SK-N-SH (cell line): ENCODE results near the gene HDAC4. TPM values are rescaled to one million over a fixed set of nuclear protein-coding genes. Genes with fewer than 3 reads are reported as not detected.
A peak's percentile ranks its signal among the peaks of the same experiment; 100 is the strongest.

ENCODE experiments used
- CTCF ChIA-PET: fragments of 300-600, 350-600 bp; formaldehyde crosslinking; extraction: SDS; loops from one replicate; lab custom pipeline; 2021; lab: Yijun Ruan, JAX
- POLR2A ChIA-PET: fragments of 350-600 bp; sonication (Branson Sonifier 250); formaldehyde crosslinking; extraction: SDS; loops from one replicate; lab custom pipeline; 2020; ENCODE audit warnings: antibody characterized with exemption, inconsistent platforms; lab: Yijun Ruan, JAX
- DNase-seq: peaks from one replicate; pipeline ENCODE4 v3.0.0; 2012
- H2AFZ ChIP-seq: fragments of 200-600 bp; sonication (generic); 2 replicates; pipeline ENCODE4 v1.8.1; 2016; ENCODE audit warnings: antibody characterized with exemption, mild to moderate bottlenecking, low read depth
- H3F3A ChIP-seq: fragments of 200-600 bp; sonication (generic); replicated peaks from 2 replicates; pipeline ENCODE3; 2016; ENCODE audit warnings: antibody characterized with exemption, mild to moderate bottlenecking; ENCODE audit not compliant: insufficient read depth
- H3K27ac ChIP-seq, 2 experiments: fragments of 200-500 bp in 1 of 2; fragments of 200-600 bp in 1 of 2; sonication (Bioruptor generic) in 1 of 2; sonication (generic), shearing (Covaris generic) in 1 of 2; 2 replicates each; pipeline versions ENCODE4 v1.5.1 to v1.6.1; 2014 to 2016; ENCODE audit warnings: low read depth in 2 of 2, inconsistent platforms in 1 of 2, low read length in 1 of 2, mild to moderate bottlenecking in 1 of 2, mixed read lengths in 1 of 2
- H3K27me3 ChIP-seq: fragments of 200-600 bp; sonication (generic), shearing (Covaris generic); 2 replicates; pipeline ENCODE4 v1.6.1; 2016; ENCODE audit warnings: mixed run types; ENCODE audit not compliant: insufficient read depth
- H3K36me3 ChIP-seq, 2 experiments: fragments of 200-500 bp in 1 of 2; fragments of 200-600 bp in 1 of 2; sonication (Bioruptor generic) in 1 of 2; sonication (generic) in 1 of 2; replicated peaks in 1 of 2; 2 replicates each; pipeline versions ENCODE3 to v1.5.1; 2014 to 2016; ENCODE audit warnings: low read length in 1 of 2, mild to moderate bottlenecking in 1 of 2; ENCODE audit not compliant: insufficient read depth in 2 of 2, control insufficient read depth in 1 of 2
- H3K4me1 ChIP-seq, 2 experiments: fragments of 200-500 bp in 1 of 2; fragments of 200-600 bp in 1 of 2; sonication (Bioruptor generic) in 1 of 2; sonication (generic), shearing (Covaris generic) in 1 of 2; 2 replicates each; pipeline versions ENCODE4 v1.5.1 to v1.6.1; 2014 to 2016; ENCODE audit warnings: low read depth in 1 of 2, low read length in 1 of 2, mixed run types in 1 of 2; ENCODE audit not compliant: insufficient read depth in 2 of 2, control insufficient read depth in 1 of 2
- H3K4me2 ChIP-seq: fragments of 200-600 bp; sonication (generic), shearing (Covaris generic); 2 replicates; pipeline ENCODE4 v1.6.1; 2017; ENCODE audit warnings: mixed run types
- H3K4me3 ChIP-seq, 2 experiments: fragments of 200-500 bp in 1 of 2; fragments of 200-600 bp in 1 of 2; sonication (Bioruptor generic) in 1 of 2; sonication (generic), shearing (Covaris generic) in 1 of 2; 2 replicates each; pipeline versions ENCODE4 v1.5.1 to v1.8.1; 2014 to 2016; ENCODE audit warnings: low read depth in 2 of 2, inconsistent platforms in 1 of 2, low read length in 1 of 2, mild to moderate bottlenecking in 1 of 2, mixed read lengths in 1 of 2, moderate library complexity in 1 of 2
- H3K79me2 ChIP-seq: fragments of 200-600 bp; sonication (generic); 2 replicates; pipeline ENCODE4 v1.8.1; 2017; ENCODE audit warnings: mild to moderate bottlenecking; ENCODE audit not compliant: insufficient read depth
- H3K9ac ChIP-seq: fragments of 200-600 bp; sonication (generic); 2 replicates; pipeline ENCODE4 v1.6.1; 2017; ENCODE audit warnings: mixed run types
- H3K9me2 ChIP-seq: fragments of 200-600 bp; sonication (generic); 2 replicates; pipeline ENCODE4 v1.6.1; 2017; ENCODE audit warnings: mixed run types
- H3K9me3 ChIP-seq: fragments of 200-600 bp; sonication (generic); 2 replicates; pipeline ENCODE4 v1.6.1; 2017; ENCODE audit warnings: mixed run types, mild to moderate bottlenecking, moderate library complexity
- H4K20me1 ChIP-seq: fragments of 200-600 bp; sonication (generic); 2 replicates; pipeline ENCODE4 v1.6.1; 2017; ENCODE audit warnings: mild to moderate bottlenecking, mixed run types; ENCODE audit not compliant: insufficient read depth
- CHD2 ChIP-seq: fragments of 150-350 bp; IDR thresholded peaks from 2 replicates; pipeline ENCODE4 v1.6.1; 2018; ENCODE audit warnings: low read length; ENCODE audit not compliant: partially characterized antibody
- FOSL2 ChIP-seq: IDR thresholded peaks from 2 replicates; pipeline ENCODE4 v1.4.0; 2012; ENCODE audit warnings: low read depth, mild to moderate bottlenecking, moderate library complexity, borderline replicate concordance
- FOXM1 ChIP-seq: IDR thresholded peaks from 2 replicates; pipeline ENCODE4 v1.4.0; 2012; ENCODE audit warnings: low read depth, mild to moderate bottlenecking
- IRF3 ChIP-seq: fragments of 150-350 bp; IDR thresholded peaks from 2 replicates; pipeline ENCODE4 v1.6.1; 2016; ENCODE audit warnings: mild to moderate bottlenecking, low read depth, low read length
- JUND ChIP-seq: IDR thresholded peaks from 2 replicates; pipeline ENCODE4 v1.4.0; 2012
- MXI1 ChIP-seq: IDR thresholded peaks from 2 replicates; pipeline ENCODE4 v1.6.1; 2012; ENCODE audit warnings: mild to moderate bottlenecking, low read depth, low read length, improper control_type of control experiment
- NRF1 ChIP-seq: IDR thresholded peaks from 2 replicates; pipeline ENCODE4 v1.6.1; 2012; ENCODE audit warnings: low read depth, mild to moderate bottlenecking, low read length
- PBX3 ChIP-seq: IDR thresholded peaks from 2 replicates; pipeline ENCODE4; 2012
- POLR2AphosphoS5 ChIP-seq: IDR thresholded peaks from 2 replicates; pipeline ENCODE4 v1.6.1; 2012; ENCODE audit warnings: low read depth, low read length
- RAD21 ChIP-seq: IDR thresholded peaks from 2 replicates; pipeline ENCODE4 v1.6.1; 2012; ENCODE audit warnings: mild to moderate bottlenecking, low read length
- RCOR1 ChIP-seq: fragments of 150-350 bp; IDR thresholded peaks from 2 replicates; pipeline ENCODE4 v1.6.1; 2017; ENCODE audit warnings: antibody characterized with exemption, low read length
- RFX5 ChIP-seq: IDR thresholded peaks from 2 replicates; pipeline ENCODE4 v1.6.1; 2012; ENCODE audit warnings: mild to moderate bottlenecking, improper control_type of control experiment, low read length
- RXRA ChIP-seq: IDR thresholded peaks from 2 replicates; pipeline ENCODE4 v1.4.0; 2012; ENCODE audit warnings: low read depth, mild to moderate bottlenecking, borderline replicate concordance
- SIN3A ChIP-seq: IDR thresholded peaks from 2 replicates; pipeline ENCODE4 v1.6.1; 2012; ENCODE audit warnings: low read depth, mild to moderate bottlenecking, low read length, moderate library complexity, borderline replicate concordance
- SMC3 ChIP-seq: IDR thresholded peaks from 2 replicates; pipeline ENCODE4 v1.6.1; 2012; ENCODE audit warnings: low read depth, low read length, improper control_type of control experiment
- TEAD4 ChIP-seq: IDR thresholded peaks from 2 replicates; pipeline ENCODE4 v1.4.0; 2012; ENCODE audit warnings: mild to moderate bottlenecking, borderline replicate concordance; ENCODE audit not compliant: insufficient read depth
- USF1 ChIP-seq: IDR thresholded peaks from 2 replicates; pipeline ENCODE4 v1.4.0; 2012; ENCODE audit warnings: low read depth, borderline replicate concordance
- ZBTB33 ChIP-seq: IDR thresholded peaks from 2 replicates; pipeline ENCODE4 v1.4.0; 2012; ENCODE audit warnings: low read depth, borderline replicate concordance
- WGBS: methylation state at CpG from one replicate; pipeline ENCODE4 v1.1.6; 2017; ENCODE audit warnings: low lambda C conversion rate; 5-methylcytosine and 5-hydroxymethylcytosine counted together
- polyA plus RNA-seq, 3 experiments: library from polyadenylated mRNA; depleted of rRNA; stranded (reverse); fragments of >200 nt; gene quantifications; 2 replicates each; pipeline ENCODE4 v1.2.3, GENCODE V29; 2012

The HDAC4 gene
- polyA plus RNA-seq, 1 of the 3 experiments (the other 2 are of a cell fraction), result 5.5 TPM

- Histone ChIP-seq H3K4me1 (peaks cover 0 to 42% of the 10 kb centered on the region in 2 experiments; a peak in 2 of 4 replicates), H3K9ac (no peak overlapping the region), H3K36me3 (no peaks in the 10 kb centered on the region), H2AFZ (no peak overlapping the region), H3K27ac (peak overlapping the region in 1 of 2 experiments; percentile 99; a peak in 2 of 4 replicates), H3K27me3 (no peaks in the 10 kb centered on the region), H3K4me3 (no peak overlapping the region), H3K9me2 (no peaks in the 10 kb centered on the region), H3K79me2 (no peaks in the 10 kb centered on the region; the same call in 1 of the 2 replicates), H3F3A (no peaks in the 10 kb centered on the region)
- CTCF ChIA-PET, result interaction anchor here (1.5 to 1.6 kb wide), 2 partner anchors 11 to 13 kb away, joined by 3 to 6 read pairs; no protein-coding TSS in a partner anchor
- POLR2A ChIA-PET, result interaction anchor here (0.9 kb wide), 1 partner anchor 10 kb away, joined by 3 read pairs; no protein-coding TSS in a partner anchor
- 90% methylated on average over 5 of the region's 5 CpGs for WGBS
- DNase-seq, result no peak
- TF ChIP-seq JUND (no peak), CHD2 (no peak), RAD21 (no peak), MXI1 (no peak), SMC3 (no peak)
- TF ChIP-seq, all 33 proteins: peak for 0
- no peaks in the 10 kb centered on the region for H3K9me3 ChIP-seq
- H3K4me2 ChIP-seq, result no peak overlapping the region
- no peaks in the 10 kb centered on the region for H4K20me1 ChIP-seq
These were observed 162.4 kb downstream of the HDAC4 start for GRCh38 chr2:239238381-239238780.

GRCh38 chr2:239236808-239237205 is 164.0 kb downstream of the HDAC4 start:
- peaks cover 0 to 42% of the 10 kb centered on the region in 2 experiments; a peak in 2 of 4 replicates for H3K4me1 ChIP-seq
- no peak overlapping the region for H3K4me3 ChIP-seq
- H3K27me3 ChIP-seq, result no peaks in the 10 kb centered on the region
- no peaks in the 10 kb centered on the region for H3K9me2 ChIP-seq
- no peak overlapping the region for H3K4me2 ChIP-seq
- H3K27ac ChIP-seq, result no peak overlapping the region
- H3K36me3 ChIP-seq, result no peaks in the 10 kb centered on the region
- no peaks in the 10 kb centered on the region; the same call in 1 of the 2 replicates for H3K79me2 ChIP-seq
- WGBS, result 93% methylated on average over 9 of the region's 9 CpGs
- H3F3A ChIP-seq, result no peaks in the 10 kb centered on the region
- no peak overlapping the region for H2AFZ ChIP-seq
- H3K9ac ChIP-seq, result no peak overlapping the region
- POLR2A ChIA-PET, result no interaction called here
- TF ChIP-seq USF1, result no peak
- TF ChIP-seq FOSL2, result no peak
- TF ChIP-seq FOXM1, result no peak
- TF ChIP-seq JUND, result no peak
- no peak for TF ChIP-seq SIN3A
- TF ChIP-seq SMC3, result no peak
- no peak for TF ChIP-seq RFX5
- TF ChIP-seq NRF1, result no peak
- no peak for TF ChIP-seq POLR2AphosphoS5
- TF ChIP-seq IRF3, result no peak
- no peak for TF ChIP-seq MXI1
- no peak for TF ChIP-seq TEAD4
- no peak for TF ChIP-seq ZBTB33
- no peak for TF ChIP-seq RXRA
- no peak for TF ChIP-seq RCOR1
- no peak for TF ChIP-seq RAD21
- TF ChIP-seq PBX3, result no peak
- DNase-seq, result no peak
- CTCF ChIA-PET, result no interaction called here
- H3K9me3 ChIP-seq, result no peaks in the 10 kb centered on the region
- H4K20me1 ChIP-seq, result no peaks in the 10 kb centered on the region
